HG03432 (cell line): ENCODE measurements around the gene ACTR8.
A peak's percentile ranks its signal among the peaks of the same experiment; 100 is the strongest.

Experiments used
- ATAC-seq: cut with Tn5 transposase; IDR thresholded peaks from one replicate; pipeline ENCODE4 v1.9.1; 2021; ENCODE audit warnings: mild to moderate bottlenecking, moderate library complexity; ENCODE audit not compliant: unreplicated experiment

Gene ACTR8

GRCh38 chr3:53865732-53866499 is 16.0 kb downstream of the ACTR8 start:
- peak; percentile 42 for ATAC-seq

- no peak for ATAC-seq
These were observed 18.8 kb downstream of the ACTR8 start for GRCh38 chr3:53863145-53863544.

- ATAC-seq = no peak
These were observed 19.7 kb downstream of the ACTR8 start for GRCh38 chr3:53862241-53862640.

GRCh38 chr3:53860196-53860595 is 21.8 kb downstream of the ACTR8 start:
- ATAC-seq = no peak

GRCh38 chr3:53859178-53859577 is 22.8 kb downstream of the ACTR8 start:
- no peak for ATAC-seq

- no peak for ATAC-seq
These were observed 23.7 kb downstream of the ACTR8 start for GRCh38 chr3:53858096-53858741.

- ATAC-seq = no peak
These were observed 25.0 kb downstream of the ACTR8 start for GRCh38 chr3:53856964-53857363.

- no peak for ATAC-seq
These were observed 31.1 kb downstream of the ACTR8 start for GRCh38 chr3:53850895-53851294.

- ATAC-seq = no peak
These were observed 32.0 kb downstream of the ACTR8 start for GRCh38 chr3:53849916-53850315.

- ATAC-seq = no peak
These were observed 35.1 kb downstream of the ACTR8 start for GRCh38 chr3:53846851-53847155.

GRCh38 chr3:53846134-53846850 is 35.7 kb downstream of the ACTR8 start, which contains the start of the genes CHDH and IL17RB:
TSS of gene CHDH (minus strand) at chr3:53846419. CDS start at chr3:53824008, 22,411 bp downstream.
TSS of gene IL17RB (plus strand) at chr3:53846568. CDS start at chr3:53846589, 21 bp downstream.
- ATAC-seq = peak; percentile 47

GRCh38 chr3:53845881-53846133 is 36.1 kb downstream of the ACTR8 start:
- no peak for ATAC-seq

- peak; percentile 18 for ATAC-seq
These were observed 36.7 kb downstream of the ACTR8 start for GRCh38 chr3:53845103-53845880.

GRCh38 chr3:53844262-53845102 is 37.5 kb downstream of the ACTR8 start:
- ATAC-seq = no peak

- peak; percentile 47 for ATAC-seq
These were observed 38.5 kb downstream of the ACTR8 start for GRCh38 chr3:53843195-53844177.

GRCh38 chr3:53842436-53843194 is 39.3 kb downstream of the ACTR8 start:
- ATAC-seq = no peak

GRCh38 chr3:53841296-53841695 is 40.7 kb downstream of the ACTR8 start:
- no peak for ATAC-seq

GRCh38 chr3:53837331-53837730 is 44.6 kb downstream of the ACTR8 start:
- no peak for ATAC-seq
